HG02870 (cell line): ENCODE measurements around the gene KDM4D.
"Not testable (repeated sequence)": the region's sequence is repeated elsewhere in the genome, so short reads cannot be mapped to it uniquely, and the experiment has no call there.

Source experiments
- ATAC-seq: cut with Tn5 transposase; IDR thresholded peaks from one replicate; pipeline ENCODE4 v1.9.1; 2021; ENCODE audit warnings: mild to moderate bottlenecking, moderate library complexity; ENCODE audit not compliant: unreplicated experiment

The KDM4D gene

GRCh38 chr11:94956963-94957362 is 16.5 kb upstream of the KDM4D start:
- ATAC-seq, result no peak

- ATAC-seq, result no peak
These were observed 15.3 kb upstream of the KDM4D start for GRCh38 chr11:94958121-94958696.

GRCh38 chr11:94959179-94959578 is 14.3 kb upstream of the KDM4D start:
- no peak for ATAC-seq

- no peak for ATAC-seq
These were observed 13.0 kb upstream of the KDM4D start for GRCh38 chr11:94960488-94960887.

- ATAC-seq, result no peak
These were observed 12.3 kb upstream of the KDM4D start for GRCh38 chr11:94961255-94961654.

- ATAC-seq, result no peak
These were observed 8.6 kb upstream of the KDM4D start for GRCh38 chr11:94964934-94965333.

- no peak for ATAC-seq
These were observed 5.1 kb upstream of the KDM4D start for GRCh38 chr11:94968334-94968958.

- ATAC-seq, result no peak
These were observed 810 bp upstream of the KDM4D start for GRCh38 chr11:94972700-94973098.

GRCh38 chr11:94974178-94974577 is 669 bp downstream of the KDM4D start:
- no peak for ATAC-seq

GRCh38 chr11:94975599-94975998 is 2.1 kb downstream of the KDM4D start:
- ATAC-seq, result no peak

- ATAC-seq, result no peak
These were observed 13.9 kb downstream of the KDM4D start for GRCh38 chr11:94987378-94987777.

- no peak for ATAC-seq
These were observed 15.2 kb downstream of the KDM4D start for GRCh38 chr11:94988748-94989147.

GRCh38 chr11:94993400-94993943 is 20.0 kb downstream of the KDM4D start:
- ATAC-seq, result no peak

GRCh38 chr11:94997437-94997836 is 23.9 kb downstream of the KDM4D start:
- ATAC-seq, result no peak

GRCh38 chr11:94998285-94998684 is 24.8 kb downstream of the KDM4D start:
- no peak for ATAC-seq

GRCh38 chr11:95003716-95004115 is 30.2 kb downstream of the KDM4D start:
- no peak for ATAC-seq

GRCh38 chr11:95005642-95006041 is 32.1 kb downstream of the KDM4D start:
- no peak for ATAC-seq

- no peak for ATAC-seq
These were observed 37.9 kb downstream of the KDM4D start for GRCh38 chr11:95011376-95011775.

- no peak for ATAC-seq
These were observed 40.8 kb downstream of the KDM4D start for GRCh38 chr11:95014184-95014821.

- no peak for ATAC-seq
These were observed 42.6 kb downstream of the KDM4D start for GRCh38 chr11:95016139-95016538.

GRCh38 chr11:95021468-95021867 is 48.0 kb downstream of the KDM4D start:
- ATAC-seq, result not testable (repeated sequence)

GRCh38 chr11:95024958-95025357 is 51.4 kb downstream of the KDM4D start, which contains the start of gene KDM4E:
KDM4E (plus strand) TSS chr11:95025258; CDS start chr11:95025558, 300 bp downstream.
- no peak for ATAC-seq
